ENCODE measurements around the gene CLDN17. TPM values are rescaled to one million over a fixed set of nuclear protein-coding genes. Genes with fewer than 3 reads are reported as not detected.

Gene CLDN17
- polyA plus RNA-seq, 1 of the 3 experiments (the other 2 are of a cell fraction) = not detected

- no peak overlapping the region for H3K4me3 ChIP-seq (ENCODE audit: low read depth in 2 of 2, low read length in 1 of 2)
- H3K9ac ChIP-seq = no peak overlapping the region
- TF ChIP-seq FOXJ3 (CRISPR knock-in tag; IDR thresholded peaks at IDR 0.05) = no peak
- no peak for TF ChIP-seq USF1 (IDR thresholded peaks at IDR 0.05; ENCODE audit: borderline replicate concordance, low read depth)
- no peak for TF ChIP-seq TEAD4 (IDR thresholded peaks at IDR 0.05; ENCODE audit: borderline replicate concordance, insufficient read depth)
- TF ChIP-seq EP300 (IDR thresholded peaks at IDR 0.05; ENCODE audit: borderline replicate concordance in 1 of 2, low read depth in 1 of 2, low read length in 1 of 2) = no peak
- no peak for TF ChIP-seq RFX5 (IDR thresholded peaks at IDR 0.05; ENCODE audit: low read length)
- no peak for TF ChIP-seq FOXM1 (IDR thresholded peaks at IDR 0.05; ENCODE audit: low read depth)
- TF ChIP-seq TCF12 (IDR thresholded peaks at IDR 0.05) = no peak
- TF ChIP-seq RXRA (IDR thresholded peaks at IDR 0.05; ENCODE audit: borderline replicate concordance, low read depth) = no peak
- no peak for TF ChIP-seq RAD21 (IDR thresholded peaks at IDR 0.05; ENCODE audit: low read length)
- no peaks in the 10 kb centered on the region for H3K79me2 ChIP-seq (ENCODE audit: insufficient read depth)
- no peaks in the 10 kb centered on the region for H4K20me1 ChIP-seq (ENCODE audit: insufficient read depth)
- H3K36me3 ChIP-seq (replicated peaks in 1 of 2; ENCODE audit: control insufficient read depth in 1 of 2, insufficient read depth in 2 of 2, low read length in 1 of 2) = no peaks in the 10 kb centered on the region
- H3K9me2 ChIP-seq = no peaks in the 10 kb centered on the region
- ChIA-PET CTCF (no interaction called here), POLR2A (no interaction called here)
- no peak for DNase-seq
- no peaks in the 10 kb centered on the region for H3K4me1 ChIP-seq (ENCODE audit: control insufficient read depth in 1 of 2, insufficient read depth in 2 of 2, low read depth in 1 of 2, low read length in 1 of 2)
- H3K27me3 ChIP-seq (ENCODE audit: insufficient read depth) = peaks cover 11% of the 10 kb centered on the region; the same call in 1 of the 2 replicates
- H2AFZ ChIP-seq (ENCODE audit: low read depth) = no peak overlapping the region
- no peak overlapping the region for H3K27ac ChIP-seq (ENCODE audit: low read depth in 2 of 2, low read length in 1 of 2)
- no peaks in the 10 kb centered on the region for H3K9me3 ChIP-seq
- no peaks in the 10 kb centered on the region for H3F3A ChIP-seq (replicated peaks; ENCODE audit: insufficient read depth)
- H3K4me2 ChIP-seq = no peak overlapping the region
- 4% methylated on average over 7 of the region's 7 CpGs for WGBS (ENCODE audit: low lambda C conversion rate)
Observed at GRCh38 chr21:30190554-30190953, 23.9 kb upstream of the CLDN17 start.

DNA sequence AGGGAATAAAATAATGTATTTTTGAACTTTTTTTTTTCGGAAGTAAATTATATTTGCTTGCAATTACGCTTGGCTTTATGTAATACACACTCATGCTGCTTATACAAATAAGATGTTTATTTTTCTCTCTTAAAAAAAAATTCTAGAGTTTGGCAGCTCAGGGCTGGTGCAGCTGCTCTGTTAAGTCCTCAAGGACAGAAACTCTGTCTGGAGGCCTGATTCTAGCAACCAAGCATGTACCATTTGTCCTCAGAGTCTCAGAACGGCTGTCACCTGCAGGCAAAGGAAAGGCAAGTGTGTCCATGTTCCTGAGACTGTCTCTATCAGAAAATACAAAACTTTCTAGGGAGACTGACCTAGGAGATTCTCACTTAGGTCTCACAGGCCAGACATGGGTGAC is 23.2 kb upstream of the CLDN17 start:
- no peak overlapping the region for H3K4me2 ChIP-seq
- H3K36me3 ChIP-seq (replicated peaks in 1 of 2; ENCODE audit: control insufficient read depth in 1 of 2, insufficient read depth in 2 of 2, low read length in 1 of 2) = no peaks in the 10 kb centered on the region
- H3K9me2 ChIP-seq = no peaks in the 10 kb centered on the region
- no peaks in the 10 kb centered on the region for H3K4me1 ChIP-seq (ENCODE audit: control insufficient read depth in 1 of 2, insufficient read depth in 2 of 2, low read depth in 1 of 2, low read length in 1 of 2)
- under 1% methylated on average over 3 of the region's 3 CpGs for WGBS (ENCODE audit: low lambda C conversion rate)
- no peak overlapping the region for H2AFZ ChIP-seq (ENCODE audit: low read depth)
- H3K9me3 ChIP-seq = no peaks in the 10 kb centered on the region
- no peak overlapping the region for H3K9ac ChIP-seq
- DNase-seq = no peak
- H3F3A ChIP-seq (replicated peaks; ENCODE audit: insufficient read depth) = no peaks in the 10 kb centered on the region
- H3K4me3 ChIP-seq (ENCODE audit: low read depth in 2 of 2, low read length in 1 of 2) = no peak overlapping the region
- H3K79me2 ChIP-seq (ENCODE audit: insufficient read depth) = no peaks in the 10 kb centered on the region
- no peaks in the 10 kb centered on the region for H4K20me1 ChIP-seq (ENCODE audit: insufficient read depth)
- no peak for TF ChIP-seq YY1 (IDR thresholded peaks at IDR 0.05; ENCODE audit: low read depth)
- no peak for TF ChIP-seq RXRA (IDR thresholded peaks at IDR 0.05; ENCODE audit: borderline replicate concordance, low read depth)
- TF ChIP-seq TEAD4 (IDR thresholded peaks at IDR 0.05; ENCODE audit: borderline replicate concordance, insufficient read depth) = no peak
- no peak for TF ChIP-seq JUND (IDR thresholded peaks at IDR 0.05)
- no peak for TF ChIP-seq SMC3 (IDR thresholded peaks at IDR 0.05; ENCODE audit: low read depth, low read length)
- CTCF ChIA-PET = no interaction called here
- peaks cover 11% of the 10 kb centered on the region; the same call in 1 of the 2 replicates for H3K27me3 ChIP-seq (ENCODE audit: insufficient read depth)
- POLR2A ChIA-PET = no interaction called here
- no peak overlapping the region for H3K27ac ChIP-seq (ENCODE audit: low read depth in 2 of 2, low read length in 1 of 2)

DNA sequence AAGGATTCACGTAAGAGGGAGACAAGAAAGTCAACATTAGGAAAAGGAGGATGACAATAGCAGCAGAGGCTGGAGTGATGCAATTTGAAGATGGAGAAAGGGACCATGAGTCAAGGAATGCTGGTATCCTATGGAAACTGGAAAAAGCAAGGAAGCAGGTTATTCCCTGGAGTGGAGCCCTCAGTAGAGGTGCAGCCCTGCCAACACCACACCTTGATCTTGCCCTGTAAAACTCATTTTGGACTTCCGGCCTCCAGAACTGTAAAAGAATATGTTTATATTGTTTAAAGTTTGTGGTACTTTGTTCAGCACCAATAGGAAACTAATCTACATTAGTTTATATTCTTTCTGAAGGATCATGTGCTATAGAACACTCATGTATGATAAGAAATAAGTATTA is 19.6 kb upstream of the CLDN17 start:
- H3K4me2 ChIP-seq = no peak overlapping the region
- H3K27me3 ChIP-seq (ENCODE audit: insufficient read depth) = peaks cover 11% of the 10 kb centered on the region; the same call in 1 of the 2 replicates
- H4K20me1 ChIP-seq (ENCODE audit: insufficient read depth) = no peaks in the 10 kb centered on the region
- H3K9me3 ChIP-seq = no peaks in the 10 kb centered on the region
- H3K4me3 ChIP-seq (ENCODE audit: low read depth in 2 of 2, low read length in 1 of 2) = no peak overlapping the region
- ChIA-PET CTCF (interaction anchor here (0.6 to 1.0 kb wide), 2 partner anchors 8 to 9 kb away, joined by 3 to 4 read pairs; no protein-coding TSS in a partner anchor), POLR2A (no interaction called here)
- WGBS (ENCODE audit: low lambda C conversion rate) = 5% methylated on average over 2 of the region's 2 CpGs
- no peak overlapping the region for H3K27ac ChIP-seq (ENCODE audit: low read depth in 2 of 2, low read length in 1 of 2)
- H3F3A ChIP-seq (replicated peaks; ENCODE audit: insufficient read depth) = no peaks in the 10 kb centered on the region
- no peaks in the 10 kb centered on the region for H3K9me2 ChIP-seq
- no peaks in the 10 kb centered on the region for H3K4me1 ChIP-seq (ENCODE audit: control insufficient read depth in 1 of 2, insufficient read depth in 2 of 2, low read depth in 1 of 2, low read length in 1 of 2)
- no peaks in the 10 kb centered on the region for H3K79me2 ChIP-seq (ENCODE audit: insufficient read depth)
- DNase-seq = no peak
- no peak overlapping the region for H3K9ac ChIP-seq
- no peaks in the 10 kb centered on the region for H3K36me3 ChIP-seq (replicated peaks in 1 of 2; ENCODE audit: control insufficient read depth in 1 of 2, insufficient read depth in 2 of 2, low read length in 1 of 2)
- no peak for TF ChIP-seq CTCF (IDR thresholded peaks at IDR 0.05)
- TF ChIP-seq SMC3 (IDR thresholded peaks at IDR 0.05; ENCODE audit: low read depth, low read length) = no peak
- TF ChIP-seq CHD2 (IDR thresholded peaks at IDR 0.05; ENCODE audit: low read length, partially characterized antibody) = no peak
- no peak for TF ChIP-seq EZH2phosphoT487 (IDR thresholded peaks at IDR 0.05; ENCODE audit: borderline replicate concordance, low read depth)
- no peak for TF ChIP-seq FOXJ3 (CRISPR knock-in tag; IDR thresholded peaks at IDR 0.05)
- no peak for TF ChIP-seq NRF1 (IDR thresholded peaks at IDR 0.05; ENCODE audit: low read depth, low read length)
- TF ChIP-seq GABPA (IDR thresholded peaks at IDR 0.05; ENCODE audit: low read depth) = no peak
- TF ChIP-seq GATA2 (CRISPR knock-in tag; IDR thresholded peaks at IDR 0.05) = no peak
- no peak for TF ChIP-seq FOXM1 (IDR thresholded peaks at IDR 0.05; ENCODE audit: low read depth)
- H2AFZ ChIP-seq (ENCODE audit: low read depth) = no peak overlapping the region

Measured in SK-N-SH (cell line).